ENCODE results near the gene RFT1.

Gene RFT1

GRCh38 chr3:53167418-53168174 is 37.4 kb upstream of the RFT1 start:
- peaks cover 21% of the 10 kb centered on the region; the same call in 1 of the 2 replicates for H4K20me1 ChIP-seq (ENCODE audit: control insufficient read depth, insufficient read depth, low read depth, low read length)
- no peaks in the 10 kb centered on the region for H3K9me2 ChIP-seq (replicated peaks; ENCODE audit: control insufficient read depth, low read length)
- peak overlapping the region; percentile 95 for H3K4me3 ChIP-seq (ENCODE audit: low read length)
- H3K4me1 ChIP-seq (ENCODE audit: control insufficient read depth, low read length), result peaks cover 100% of the 10 kb centered on the region
- H3F3A ChIP-seq (ENCODE audit: control insufficient read depth, insufficient read depth), result peaks cover 38% of the 10 kb centered on the region
- H3K4me2 ChIP-seq (ENCODE audit: low read length), result peak overlapping the region; percentile 98
- H3K9me3 ChIP-seq (ENCODE audit: control insufficient read depth, insufficient read depth, low read length), result no peaks in the 10 kb centered on the region
- H3K27ac ChIP-seq (ENCODE audit: low read depth, low read length), result peak overlapping the region; percentile 97
- peaks cover 97% of the 10 kb centered on the region for H3K79me2 ChIP-seq (ENCODE audit: control insufficient read depth, low read length)
- no peaks in the 10 kb centered on the region for H3K27me3 ChIP-seq (ENCODE audit: control insufficient read depth, low read length)
- no peak for TF ChIP-seq EZH2phosphoT487 (IDR thresholded peaks at IDR 0.05; ENCODE audit: borderline replicate concordance, low read length)
- no peak for TF ChIP-seq CTCF (IDR thresholded peaks at IDR 0.05; ENCODE audit: low read depth, low read length, poor library complexity, severe bottlenecking)
- H3K36me3 ChIP-seq (ENCODE audit: control insufficient read depth, low read length), result peaks cover 73% of the 10 kb centered on the region

- Histone ChIP-seq H3K9me2 (replicated peaks; ENCODE audit: control insufficient read depth, low read length) (no peaks in the 10 kb centered on the region), H3K79me2 (ENCODE audit: control insufficient read depth, low read length) (peaks cover 97% of the 10 kb centered on the region), H3K9me3 (ENCODE audit: control insufficient read depth, insufficient read depth, low read length) (no peaks in the 10 kb centered on the region), H3K27ac (ENCODE audit: low read depth, low read length) (peak overlapping the region; percentile 97), H3K4me3 (ENCODE audit: low read length) (peak overlapping the region; percentile 95), H3K4me1 (ENCODE audit: control insufficient read depth, low read length) (peaks cover 96% of the 10 kb centered on the region), H3F3A (ENCODE audit: control insufficient read depth, insufficient read depth) (peaks cover 31% of the 10 kb centered on the region), H3K4me2 (ENCODE audit: low read length) (peak overlapping the region; percentile 98), H3K27me3 (ENCODE audit: control insufficient read depth, low read length) (no peaks in the 10 kb centered on the region), H3K36me3 (ENCODE audit: control insufficient read depth, low read length) (peaks cover 77% of the 10 kb centered on the region), H4K20me1 (ENCODE audit: control insufficient read depth, insufficient read depth, low read depth, low read length) (peaks cover 27% of the 10 kb centered on the region; the same call in 1 of the 2 replicates)
- TF ChIP-seq EZH2phosphoT487 (IDR thresholded peaks at IDR 0.05; ENCODE audit: borderline replicate concordance, low read length) (no peak), CTCF (IDR thresholded peaks at IDR 0.05; ENCODE audit: low read depth, low read length, poor library complexity, severe bottlenecking) (no peak)
Measured at GRCh38 chr3:53166781-53167291, 36.6 kb upstream of the RFT1 start.

- peaks cover 27% of the 10 kb centered on the region; the same call in 1 of the 2 replicates for H4K20me1 ChIP-seq (ENCODE audit: control insufficient read depth, insufficient read depth, low read depth, low read length)
Measured at GRCh38 chr3:53166206-53166605, 36.0 kb upstream of the RFT1 start.

More at GRCh38 chr3:53166206-53166605, 36.0 kb upstream of the RFT1 start:
- Histone ChIP-seq H3K79me2 (ENCODE audit: control insufficient read depth, low read length) (peaks cover 97% of the 10 kb centered on the region), H3K4me2 (ENCODE audit: low read length) (peak overlapping the region; percentile 98), H3K9me2 (replicated peaks; ENCODE audit: control insufficient read depth, low read length) (no peaks in the 10 kb centered on the region), H3K4me1 (ENCODE audit: control insufficient read depth, low read length) (peaks cover 90% of the 10 kb centered on the region), H3K9me3 (ENCODE audit: control insufficient read depth, insufficient read depth, low read length) (no peaks in the 10 kb centered on the region), H3K36me3 (ENCODE audit: control insufficient read depth, low read length) (peaks cover 75% of the 10 kb centered on the region), H3F3A (ENCODE audit: control insufficient read depth, insufficient read depth) (peaks cover 31% of the 10 kb centered on the region), H3K27me3 (ENCODE audit: control insufficient read depth, low read length) (no peaks in the 10 kb centered on the region), H3K27ac (ENCODE audit: low read depth, low read length) (peak overlapping the region; percentile 97), H3K4me3 (ENCODE audit: low read length) (peak overlapping the region; percentile 95)
- TF ChIP-seq CTCF (IDR thresholded peaks at IDR 0.05; ENCODE audit: low read depth, low read length, poor library complexity, severe bottlenecking), result no peak
- no peak for TF ChIP-seq EZH2phosphoT487 (IDR thresholded peaks at IDR 0.05; ENCODE audit: borderline replicate concordance, low read length)

Data from DOHH2 (cell line).